HepG2 (cell line): ENCODE measurements around the gene ERMARD. TPM values are rescaled to one million over a fixed set of nuclear protein-coding genes. Genes with fewer than 3 reads are reported as not detected.

Experiments
- AGO2 ChIP-seq: fragments of 200-400 bp; formaldehyde crosslinking; optimal IDR thresholded peaks from 2 replicates; pipeline ENCODE3; 2017; ENCODE audit warnings: mild to moderate bottlenecking, low read depth, low read length, moderate library complexity
- CBX2 ChIP-seq, 2 experiments: fragments of 200-600 bp in 1 of 2; sonication (generic); formaldehyde crosslinking in 1 of 2; IDR thresholded peaks; 2 replicates each; pipeline versions ENCODE4 v1.7.0 to v1.8.1; 2018 to 2022; ENCODE audit warnings: low read depth in 2 of 2, low read length in 1 of 2, mild to moderate bottlenecking in 1 of 2, missing genetic modification reagents in 1 of 2
- CSRNP1 ChIP-seq: sonication (generic); formaldehyde crosslinking; IDR thresholded peaks from 2 replicates; pipeline ENCODE4 v1.8.1; 2023; ENCODE audit warnings: mild to moderate bottlenecking, missing genetic modification reagents
- FLYWCH1 ChIP-seq: sonication (generic); formaldehyde crosslinking; IDR thresholded peaks from 2 replicates; pipeline ENCODE4 v1.8.1; 2023; ENCODE audit warnings: mild to moderate bottlenecking, missing genetic modification reagents
- GABPB1 ChIP-seq: IDR thresholded peaks from 2 replicates; pipeline ENCODE4 v1.6.1; 2016; ENCODE audit warnings: mild to moderate bottlenecking, missing genetic modification reagents, moderate library complexity, missing compliant biosample characterization
- HNF1B ChIP-seq: sonication (generic); formaldehyde crosslinking; IDR thresholded peaks from 2 replicates; pipeline ENCODE4 v1.5.1; 2020; ENCODE audit warnings: mild to moderate bottlenecking, moderate library complexity, missing genetic modification reagents
- KDM3A ChIP-seq: IDR thresholded peaks from 2 replicates; pipeline ENCODE4 v1.6.1; 2018; ENCODE audit warnings: low read depth, missing compliant biosample characterization
- NFYB ChIP-seq: sonication (generic); formaldehyde crosslinking; IDR thresholded peaks from 2 replicates; pipeline ENCODE4 v1.4.0; 2020; ENCODE audit warnings: missing genetic modification reagents
- PTBP1 ChIP-seq: fragments of 200-400 bp; formaldehyde crosslinking; IDR thresholded peaks from 2 replicates; pipeline ENCODE4 v1.6.1; 2018; ENCODE audit warnings: low read length, low read depth; ENCODE audit not compliant: poor library complexity, severe bottlenecking
- RBAK ChIP-seq: sonication (generic); formaldehyde crosslinking; IDR thresholded peaks from 2 replicates; pipeline ENCODE4 v1.5.1; 2020; ENCODE audit warnings: mild to moderate bottlenecking, missing genetic modification reagents
- SIN3A ChIP-seq: IDR thresholded peaks from 2 replicates; pipeline ENCODE4 v1.6.1; 2011; ENCODE audit warnings: low read depth, mild to moderate bottlenecking, control low read depth, low read length, borderline replicate concordance
- SMARCC2 ChIP-seq: fragments of 450-650 bp; IDR thresholded peaks from 2 replicates; pipeline ENCODE4 v1.6.1; 2017; ENCODE audit warnings: antibody characterized with exemption, mild to moderate bottlenecking
- TP53 ChIP-seq: sonication (generic); formaldehyde crosslinking; conservative IDR thresholded peaks from 2 replicates; pipeline ENCODE4 v1.4.0; 2020; ENCODE audit warnings: missing genetic modification reagents
- ZBTB21 ChIP-seq: sonication (generic); formaldehyde crosslinking; IDR thresholded peaks from 2 replicates; pipeline ENCODE4 v1.4.0; 2020; ENCODE audit warnings: missing genetic modification reagents
- ZBTB38 ChIP-seq: sonication (generic); formaldehyde crosslinking; IDR thresholded peaks from 2 replicates; pipeline ENCODE4 v1.5.1; 2020; ENCODE audit warnings: mild to moderate bottlenecking, missing genetic modification reagents
- ZNF260 ChIP-seq: sonication (generic); formaldehyde crosslinking; IDR thresholded peaks from 2 replicates; pipeline ENCODE4 v1.4.0; 2020; ENCODE audit warnings: missing genetic modification reagents, low read depth, mild to moderate bottlenecking, borderline replicate concordance
- ZNF280D ChIP-seq: sonication (generic); formaldehyde crosslinking; IDR thresholded peaks from 2 replicates; pipeline ENCODE4 v1.5.1; 2020; ENCODE audit warnings: mild to moderate bottlenecking, missing genetic modification reagents
- ZNF292 ChIP-seq: sonication (generic); formaldehyde crosslinking; IDR thresholded peaks from 2 replicates; pipeline ENCODE4 v1.8.1; 2022; ENCODE audit warnings: mild to moderate bottlenecking, low read depth, missing genetic modification reagents, borderline replicate concordance
- ZNF3 ChIP-seq: IDR thresholded peaks from 2 replicates; pipeline ENCODE4 v1.7.0; 2017; ENCODE audit warnings: inconsistent platforms
- ZNF598 ChIP-seq: sonication (generic); formaldehyde crosslinking; IDR thresholded peaks from 2 replicates; pipeline ENCODE4 v1.5.1; 2020; ENCODE audit warnings: mild to moderate bottlenecking, missing genetic modification reagents, borderline replicate concordance
- ZNF737 ChIP-seq: sonication (generic); formaldehyde crosslinking; IDR thresholded peaks from 2 replicates; pipeline ENCODE4 v1.5.0; 2020; ENCODE audit warnings: missing genetic modification reagents, mild to moderate bottlenecking, borderline replicate concordance
- ZNF790 ChIP-seq: sonication (generic); formaldehyde crosslinking; IDR thresholded peaks from 2 replicates; pipeline ENCODE4 v1.8.0; 2022; ENCODE audit warnings: missing genetic modification reagents, mild to moderate bottlenecking, borderline replicate concordance
- ZNF879 ChIP-seq: sonication (generic); formaldehyde crosslinking; IDR thresholded peaks from 2 replicates; pipeline ENCODE4 v1.8.1; 2023; ENCODE audit warnings: missing genetic modification reagents
- ZSCAN9 ChIP-seq: IDR thresholded peaks from 2 replicates; pipeline ENCODE4 v1.6.1; 2016; ENCODE audit warnings: borderline replicate concordance
- ZZZ3 ChIP-seq: sonication (generic); formaldehyde crosslinking; IDR thresholded peaks from 2 replicates; pipeline ENCODE4 v1.4.0; 2020; ENCODE audit warnings: missing genetic modification reagents, mild to moderate bottlenecking, borderline replicate concordance
- polyA plus RNA-seq, 8 experiments: library from polyadenylated mRNA; depleted of rRNA in 3 of 8; stranded (reverse) in 7 of 8; unstranded in 1 of 8; fragments of >200 nt; fragmentation: Illumina TruSeq in 4 of 8; extraction: Trizol in 4 of 8; gene quantifications; 2 replicates each; pipeline versions ENCODE4 v1.2.1 to v1.2.3, GENCODE V29; 2011 to 2016; ENCODE audit warnings: low read depth in 4 of 8, missing spikeins in 1 of 8, mixed read lengths in 1 of 8; ENCODE audit not compliant: insufficient read depth in 1 of 8
- total RNA-seq, 5 experiments: library from RNA; depleted of rRNA; stranded (reverse); fragments of >200 nt; fragmentation: Illumina TruSeq; extraction: Trizol; gene quantifications; 2 replicates each; pipeline ENCODE4 v1.2.3, GENCODE V29; 2016; ENCODE audit warnings: low read depth in 1 of 5

Gene ERMARD
- total and polyA plus RNA-seq, 2 of the 13 experiments (the other 11 are each of a cell fraction or from before 2014, with no cell fraction given), result 8.8 to 10.7 TPM

GRCh38 chr6:169702840-169703246 is 48.6 kb upstream of the ERMARD start (continued):
- no peak for TF ChIP-seq ZBTB21 (CRISPR knock-in tag)
- TF ChIP-seq ZZZ3 (CRISPR knock-in tag), result no peak
- no peak for TF ChIP-seq AGO2
- TF ChIP-seq NFYB, result no peak
- no peak for TF ChIP-seq ZNF260
- TF ChIP-seq ZNF598 (CRISPR knock-in tag), result no peak
- TF ChIP-seq FLYWCH1 (CRISPR knock-in tag), result no peak
- TF ChIP-seq PTBP1, result no peak
- TF ChIP-seq TP53 (CRISPR knock-in tag), result no peak
- TF ChIP-seq ZNF737 (CRISPR knock-in tag), result no peak
- TF ChIP-seq ZSCAN9, result no peak
- no peak for TF ChIP-seq HNF1B
- no peak for TF ChIP-seq ZNF879 (CRISPR knock-in tag)
- no peak for TF ChIP-seq ZNF3 (CRISPR knock-in tag)
- TF ChIP-seq ZNF790, result no peak
- peak; percentile 9; the same call in 1 of the 2 replicates for TF ChIP-seq ZNF292 (CRISPR knock-in tag)
- TF ChIP-seq ZBTB38 (CRISPR knock-in tag), result no peak
- TF ChIP-seq GABPB1 (CRISPR knock-in tag), result no peak
- TF ChIP-seq CSRNP1 (CRISPR knock-in tag), result no peak
- TF ChIP-seq CBX2 (IDR thresholded peaks at IDR 0.05; ENCODE audit: low read depth, low read length), result no peak
- TF ChIP-seq CBX2 (CRISPR knock-in tag; IDR thresholded peaks at IDR 0.05; ENCODE audit: low read depth), result no peak
- no peak for TF ChIP-seq RBAK
- TF ChIP-seq KDM3A (CRISPR knock-in tag), result no peak
- no peak for TF ChIP-seq SIN3A
- no peak for TF ChIP-seq ZNF280D
- no peak for TF ChIP-seq SMARCC2
